NCI-H1092 treated with DMSO at 0.1 percent for 48 hours (cell line): ENCODE data around the gene MYBPC2.

Source experiments
- DNase-seq: peaks from one replicate; lab custom pipeline; 2025; lab: John Stamatoyannopoulos, UW

The MYBPC2 gene

GRCh38 chr19:50410109-50410508 is 22.6 kb upstream of the MYBPC2 start:
- DNase-seq = no peak

- no peak for DNase-seq
Measured at GRCh38 chr19:50412419-50412818, 20.3 kb upstream of the MYBPC2 start.

DNA sequence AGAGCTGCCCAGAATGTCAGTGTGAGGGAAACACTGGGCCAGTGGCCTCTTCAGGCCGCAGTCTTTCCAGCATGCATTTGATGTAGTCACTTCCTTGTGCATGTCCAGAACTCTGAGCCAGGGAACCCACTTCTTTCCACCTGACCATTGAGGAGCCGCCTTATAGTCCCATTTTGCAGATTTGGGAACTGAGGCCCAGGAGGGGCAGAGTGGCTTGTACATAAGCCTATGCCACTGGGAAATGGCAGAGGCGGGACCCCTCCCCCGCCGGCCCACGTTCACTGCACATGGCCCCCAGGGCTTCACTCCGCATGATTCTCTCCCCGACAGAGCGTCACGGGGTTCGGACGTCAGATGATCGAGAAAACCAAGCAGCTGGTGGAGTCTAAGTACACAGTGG is 19.6 kb upstream of the MYBPC2 start:
- no peak for DNase-seq

GRCh38 chr19:50413531-50413930 is 19.2 kb upstream of the MYBPC2 start:
- DNase-seq = no peak

- no peak for DNase-seq
Measured at GRCh38 chr19:50414864-50415660, 17.6 kb upstream of the MYBPC2 start.

- DNase-seq = no peak
Measured at GRCh38 chr19:50415661-50416033, 17.0 kb upstream of the MYBPC2 start.

GRCh38 chr19:50416034-50416977 is 16.4 kb upstream of the MYBPC2 start:
- DNase-seq = no peak

DNA sequence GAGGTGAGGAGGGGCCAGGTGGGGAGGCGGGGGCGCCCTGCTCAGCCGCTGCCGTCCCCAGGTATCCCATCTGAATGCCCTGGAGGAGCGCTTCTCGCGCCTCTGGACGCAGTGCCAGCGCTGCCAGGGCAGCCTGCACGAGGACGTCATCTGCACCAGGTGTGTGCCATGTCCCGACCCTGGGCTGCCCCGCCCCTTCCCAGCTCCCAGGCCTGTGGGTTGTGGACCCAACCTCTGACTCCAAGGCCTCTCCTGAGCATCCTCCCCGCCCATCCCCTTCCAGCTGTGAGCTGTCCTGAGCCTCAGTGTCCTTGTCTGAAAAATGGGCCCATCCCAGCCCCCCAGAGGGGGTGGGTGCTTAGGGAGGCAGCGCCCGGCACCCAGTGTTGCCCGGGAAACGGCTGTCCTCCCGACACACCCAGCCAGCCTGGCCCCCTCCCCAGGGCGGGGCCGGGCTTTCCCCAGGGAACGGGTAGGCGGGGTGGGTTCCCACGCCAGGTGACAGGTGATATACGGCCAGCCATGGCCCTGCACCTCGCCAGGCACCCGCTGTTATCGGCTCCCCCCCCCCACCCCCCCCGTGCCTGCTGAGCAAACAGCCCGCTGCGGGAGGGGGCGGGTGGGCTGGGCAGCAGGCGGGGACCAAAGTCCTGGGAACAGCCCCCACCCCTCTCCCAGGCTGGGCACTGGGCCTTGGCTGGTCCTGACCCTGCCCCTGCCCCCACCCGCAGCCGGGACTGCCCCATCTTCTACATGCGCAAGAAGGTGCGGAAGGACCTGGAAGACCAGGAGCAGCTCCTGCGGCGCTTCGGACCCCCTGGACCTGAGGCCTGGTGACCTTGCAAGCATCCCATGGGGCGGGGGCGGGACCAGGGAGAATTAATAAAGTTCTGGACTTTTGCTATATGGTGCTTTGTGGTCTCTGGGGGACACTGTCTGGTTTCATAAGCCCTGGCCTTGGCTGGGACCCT is 15.3 kb upstream of the MYBPC2 start:
- DNase-seq = no peak

DNA sequence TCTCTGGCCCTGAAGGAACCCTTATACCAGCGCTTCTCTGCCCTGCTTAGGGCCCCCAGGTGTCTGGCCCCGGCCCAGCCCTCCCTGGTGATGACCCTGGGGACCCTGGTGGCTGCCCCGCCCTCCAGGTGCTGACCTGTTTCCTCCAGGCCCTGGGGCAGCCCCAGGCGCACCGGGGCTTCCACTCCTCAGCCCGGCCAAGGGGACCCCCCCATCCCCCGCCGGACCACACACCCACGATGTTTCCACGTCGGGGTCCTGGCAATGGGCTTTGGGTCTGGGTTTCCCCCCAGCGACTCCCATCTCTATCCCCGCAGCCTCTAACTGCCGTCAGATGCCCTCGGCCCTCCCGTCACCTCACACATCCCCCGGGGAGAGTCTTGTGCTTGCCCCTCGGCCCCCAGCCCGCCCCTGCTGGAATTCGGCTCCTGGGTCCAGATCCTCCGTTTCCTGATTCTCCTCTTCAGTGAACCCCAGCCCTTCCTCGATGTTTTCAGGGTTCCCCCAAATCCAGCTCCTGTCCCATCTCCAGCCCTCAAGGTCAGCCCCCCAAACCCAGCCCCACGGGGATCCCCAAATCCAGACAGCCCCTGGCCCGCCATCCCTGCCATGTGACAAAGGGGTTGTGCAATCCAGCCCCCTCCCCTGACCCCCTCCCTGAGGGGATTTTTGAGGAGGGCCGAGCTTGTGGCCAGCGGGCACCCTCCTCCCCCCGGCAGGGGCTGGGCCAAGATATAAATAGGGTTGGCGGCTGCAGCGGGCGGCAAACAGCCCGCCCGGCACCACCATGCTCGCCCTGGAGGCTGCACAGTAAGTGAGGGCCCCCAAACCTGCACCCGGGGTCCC is 14.3 kb upstream of the MYBPC2 start, which contains the start of gene SPIB:
TSS of gene SPIB (plus strand) at position 763 of the 846 bp plus-strand sequence. CDS start at position 788, 25 bp downstream.
- no peak for DNase-seq

DNA sequence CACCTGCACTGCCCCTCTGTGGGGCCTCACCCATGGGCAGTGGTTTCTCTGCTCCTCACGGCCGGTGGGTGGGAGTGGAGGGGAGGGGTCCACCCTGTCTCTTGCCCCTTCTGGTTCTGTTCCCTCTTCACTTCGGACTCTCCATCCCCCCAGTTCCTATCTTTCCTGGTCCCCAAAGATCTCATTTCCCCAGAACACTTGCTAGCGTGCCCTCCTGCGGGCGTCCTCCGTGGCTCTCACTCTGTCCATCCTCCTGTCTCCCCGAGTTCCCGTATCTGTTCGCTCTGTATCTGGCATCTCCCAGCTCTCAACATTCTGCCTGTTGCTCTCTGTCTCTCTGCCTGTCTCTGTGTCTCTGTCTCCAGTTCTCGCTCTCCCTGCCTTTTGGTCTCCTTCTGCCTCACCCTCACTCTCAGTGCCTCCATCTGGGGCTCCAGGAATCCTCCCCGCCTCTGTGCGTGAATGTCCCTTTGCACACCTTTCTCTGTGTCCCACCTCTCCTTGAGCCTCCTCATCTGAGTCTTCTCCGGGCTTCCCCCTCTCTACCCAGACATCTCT is 13.6 kb upstream of the MYBPC2 start:
- DNase-seq = no peak

GRCh38 chr19:50419580-50420035 is 13.1 kb upstream of the MYBPC2 start:
- no peak for DNase-seq

DNA sequence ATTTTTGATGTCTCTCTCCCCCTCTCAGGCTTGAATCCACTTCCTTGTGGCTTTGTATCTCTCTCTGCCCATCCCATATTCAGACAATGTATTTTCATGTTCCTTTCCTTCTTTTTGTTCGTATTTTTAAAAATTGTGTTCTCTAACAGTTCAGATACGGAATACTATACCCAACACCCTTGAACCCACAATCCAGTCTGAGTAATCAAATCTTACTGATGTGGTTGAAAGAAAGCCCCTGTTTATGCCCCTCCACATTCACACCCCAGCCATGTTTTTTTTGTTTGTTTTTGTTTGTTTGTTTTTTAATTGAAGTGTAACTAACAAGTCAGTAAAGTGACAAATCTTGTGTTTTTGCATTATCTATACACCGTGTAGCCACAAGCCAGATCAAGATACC is 12.6 kb upstream of the MYBPC2 start:
- DNase-seq = no peak

DNA sequence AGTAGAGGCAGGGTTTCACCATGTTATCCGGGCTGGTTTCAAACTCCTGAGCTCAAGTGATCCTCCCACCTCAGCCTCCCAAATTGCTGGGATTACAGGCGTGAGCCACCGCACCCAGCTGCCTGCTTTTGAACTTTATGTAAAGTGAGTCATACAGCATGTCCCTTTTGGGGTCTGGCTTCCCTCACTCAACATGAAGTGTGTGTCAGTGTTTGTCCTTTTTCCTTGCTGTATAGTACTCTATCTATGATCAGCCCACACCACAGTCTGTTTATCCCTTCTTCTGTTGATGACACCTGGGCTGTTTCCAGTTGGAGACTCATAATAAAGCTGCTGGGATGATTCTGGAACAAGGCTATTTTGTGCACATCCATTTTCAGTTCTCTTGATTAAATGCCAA is 11.9 kb upstream of the MYBPC2 start:
- DNase-seq = no peak

GRCh38 chr19:50422397-50423278 is 10.1 kb upstream of the MYBPC2 start:
- no peak for DNase-seq

- no peak for DNase-seq
Measured at GRCh38 chr19:50423279-50424113, 9.2 kb upstream of the MYBPC2 start.

GRCh38 chr19:50425581-50425980 is 7.1 kb upstream of the MYBPC2 start:
- DNase-seq = no peak

DNA sequence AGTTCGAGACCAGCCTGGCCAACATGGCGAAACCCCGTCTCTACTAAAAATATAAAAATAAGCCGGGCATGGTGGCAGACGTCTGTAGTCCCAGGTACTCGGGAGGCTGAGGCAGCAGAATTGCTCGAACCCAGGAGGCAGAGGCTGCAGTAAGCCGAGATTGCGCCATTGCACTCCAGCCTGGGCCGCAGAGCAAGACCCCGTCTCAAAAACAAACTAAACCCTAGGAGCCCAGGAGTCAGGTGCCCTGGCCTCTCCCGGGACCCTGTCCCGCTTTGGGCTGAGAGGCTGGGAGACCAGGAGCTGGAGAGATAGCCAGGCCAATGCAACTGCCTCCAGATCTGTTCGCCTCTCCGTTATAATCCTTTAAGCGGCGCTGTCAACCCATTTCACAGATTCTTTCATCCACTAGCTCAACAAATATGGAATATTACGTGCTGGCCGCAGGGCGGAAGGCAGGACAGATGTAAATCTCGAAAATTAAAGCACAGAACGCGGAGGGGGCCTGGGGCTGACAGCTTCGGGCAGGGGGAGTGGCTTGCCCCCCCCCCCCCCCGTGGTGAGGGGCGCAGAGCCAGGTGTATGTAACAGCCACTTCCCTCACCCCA is 5.3 kb upstream of the MYBPC2 start:
- DNase-seq = no peak

GRCh38 chr19:50427997-50428425 is 4.7 kb upstream of the MYBPC2 start:
- no peak for DNase-seq
